GM18508 (cell line): ENCODE measurements around the gene KRT23.
"Not testable (repeated sequence)": the region's sequence is repeated elsewhere in the genome, so short reads cannot be mapped to it uniquely, and the experiment has no call there.

Source experiments
- ATAC-seq: cut with Tn5 transposase; IDR thresholded peaks from one replicate; pipeline ENCODE4 v1.9.1; 2021; ENCODE audit warnings: moderate number of reproducible peaks; ENCODE audit not compliant: insufficient read depth, unreplicated experiment

The KRT23 gene

GRCh38 chr17:40951011-40951622 lies 13.7 kb upstream of the KRT23 start:
- ATAC-seq = no peak

- no peak for ATAC-seq
These were observed 12.7 kb upstream of the KRT23 start for GRCh38 chr17:40950176-40950575.

GRCh38 chr17:40949418-40949817 lies 12.0 kb upstream of the KRT23 start:
- ATAC-seq = no peak

GRCh38 chr17:40947929-40948328 lies 10.5 kb upstream of the KRT23 start:
- ATAC-seq = no peak

- no peak for ATAC-seq
These were observed 8.0 kb upstream of the KRT23 start for GRCh38 chr17:40945414-40945813.

GRCh38 chr17:40944531-40944930 lies 7.1 kb upstream of the KRT23 start:
- no peak for ATAC-seq

GRCh38 chr17:40942553-40942952 lies 5.1 kb upstream of the KRT23 start:
- no peak for ATAC-seq

- ATAC-seq = no peak
These were observed 2.8 kb upstream of the KRT23 start for GRCh38 chr17:40940266-40940665.

- no peak for ATAC-seq
These were observed 1.5 kb upstream of the KRT23 start for GRCh38 chr17:40938981-40939380.

GRCh38 chr17:40936976-40937375 lies 470 bp downstream of the KRT23 start:
- no peak for ATAC-seq

GRCh38 chr17:40936437-40936971 lies 942 bp downstream of the KRT23 start:
- no peak for ATAC-seq

- no peak for ATAC-seq
These were observed 1.8 kb downstream of the KRT23 start for GRCh38 chr17:40935624-40936023.

GRCh38 chr17:40932608-40933007 lies 4.8 kb downstream of the KRT23 start:
- ATAC-seq = no peak

- ATAC-seq = no peak
These were observed 6.1 kb downstream of the KRT23 start for GRCh38 chr17:40931311-40931710.

GRCh38 chr17:40926341-40926740 lies 11.1 kb downstream of the KRT23 start:
- ATAC-seq = no peak

- no peak for ATAC-seq
These were observed 15.2 kb downstream of the KRT23 start for GRCh38 chr17:40922239-40922638.

- no peak for ATAC-seq
These were observed 16.4 kb downstream of the KRT23 start for GRCh38 chr17:40921026-40921425.

- ATAC-seq = not testable (repeated sequence)
These were observed 20.3 kb downstream of the KRT23 start for GRCh38 chr17:40917116-40917515.

GRCh38 chr17:40916366-40916765 lies 21.1 kb downstream of the KRT23 start:
- no peak for ATAC-seq

- no peak for ATAC-seq
These were observed 21.7 kb downstream of the KRT23 start for GRCh38 chr17:40915721-40916256.

GRCh38 chr17:40915199-40915661 lies 22.2 kb downstream of the KRT23 start:
- no peak for ATAC-seq
